Inflammatory macrophage (primary cell): Measurements from ENCODE around the gene CACNG5.

ENCODE experiments used
- DNase-seq, 2 donors: peaks; one replicate each; pipeline ENCODE4 v3.0.0-alpha.2; 2020 to 2022

CACNG5 gene

DNA sequence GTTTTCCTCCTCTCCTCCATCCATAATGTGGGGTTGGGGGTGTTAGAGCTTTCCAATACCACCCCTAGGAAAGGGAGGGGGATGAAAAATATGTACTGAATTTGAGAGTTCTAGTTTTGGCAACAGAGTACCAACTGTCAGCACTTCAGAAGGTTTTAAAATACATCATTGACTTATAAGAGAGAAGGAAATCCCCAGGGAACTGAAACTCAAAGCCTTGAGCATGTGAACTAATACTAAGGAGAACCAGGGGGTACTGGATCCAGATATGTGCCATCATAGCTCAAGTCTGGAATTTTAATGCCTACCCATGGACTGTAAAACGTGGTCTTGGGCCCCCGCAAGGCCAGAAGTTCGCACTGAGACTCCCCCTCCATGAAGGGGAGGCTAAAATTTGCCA is 15.8 kb downstream of the CACNG5 start:
- no peak for DNase-seq

DNA sequence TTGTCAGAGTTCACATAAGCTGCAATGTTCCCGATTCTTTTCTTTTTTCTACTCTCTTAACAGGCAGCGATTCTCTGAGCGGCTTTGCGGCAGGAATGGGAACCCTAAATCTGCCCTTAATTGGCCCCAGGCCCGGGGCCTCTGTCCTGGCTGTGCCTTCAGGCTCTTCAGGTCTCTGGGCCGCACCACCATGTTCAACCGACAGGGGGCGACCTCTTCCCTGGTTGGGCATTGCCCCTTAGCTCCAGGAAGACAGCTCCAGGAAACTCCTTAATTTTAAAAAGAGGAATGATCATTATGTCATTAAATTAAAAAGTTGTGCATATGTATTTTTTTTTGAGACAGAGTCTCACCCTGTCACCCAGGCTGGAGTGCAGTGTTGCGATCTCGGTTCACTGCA is 20.3 kb downstream of the CACNG5 start:
- DNase-seq, result no peak

DNA sequence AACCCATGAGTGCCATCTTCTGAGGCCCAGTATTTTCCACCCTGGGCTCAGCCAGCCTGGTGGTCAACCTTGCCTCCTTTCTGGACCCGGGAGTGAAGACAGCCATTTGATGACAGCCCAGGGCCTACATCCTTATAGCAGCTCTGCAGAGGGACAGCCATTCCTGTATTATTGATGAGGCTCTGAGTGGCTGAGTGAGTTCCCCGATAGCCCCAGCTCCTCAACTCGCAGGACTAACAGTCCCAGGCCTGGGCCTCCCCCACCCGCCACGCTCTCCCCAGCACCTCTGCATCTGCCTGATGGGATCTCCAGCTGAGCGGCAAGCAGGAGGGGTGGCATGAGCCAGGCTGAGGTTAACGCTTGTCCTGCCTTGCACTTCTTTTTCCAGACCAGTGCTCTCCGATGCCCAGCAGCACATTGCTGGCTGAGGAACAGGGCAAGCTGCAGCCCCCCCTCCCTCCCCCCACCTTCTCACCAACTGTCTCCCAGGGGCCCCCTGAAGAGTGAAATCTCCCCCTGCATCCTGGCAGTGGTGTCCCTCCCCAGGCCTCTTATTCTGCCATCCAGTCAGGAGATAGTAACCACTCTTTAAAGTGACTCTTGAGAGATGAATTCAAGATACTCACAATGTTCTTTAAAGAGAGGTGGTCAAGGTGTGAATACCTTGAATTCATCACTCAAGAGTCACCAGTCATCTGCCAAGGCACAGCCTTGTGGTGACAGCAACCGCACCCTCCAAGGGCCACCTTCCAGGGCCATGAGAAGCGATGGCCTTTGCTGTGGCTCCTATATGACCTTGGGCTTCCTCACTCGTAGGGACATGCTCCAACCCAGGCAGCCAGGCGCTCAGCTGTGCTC is 23.5 kb downstream of the CACNG5 start:
- no peak for DNase-seq

DNA sequence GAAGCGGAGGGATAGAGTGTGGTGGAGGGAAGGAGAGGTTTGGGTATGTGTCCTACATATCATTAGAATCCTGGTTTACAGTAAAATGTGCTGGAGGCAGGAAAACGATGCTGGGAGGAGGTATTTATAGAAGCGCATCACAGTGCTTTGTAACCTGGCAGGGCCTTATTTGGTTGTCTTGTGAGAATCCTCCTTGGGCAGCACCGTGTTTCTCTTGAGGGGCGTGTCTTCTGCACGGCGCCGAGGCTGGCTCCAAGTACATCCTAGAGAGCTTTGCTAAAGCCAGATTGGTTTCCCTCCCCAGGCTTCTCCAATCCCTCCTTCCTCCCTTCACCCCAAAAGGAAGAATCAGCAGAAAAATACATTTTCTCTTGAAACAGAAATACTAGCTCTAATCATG is 24.4 kb downstream of the CACNG5 start:
- no peak for DNase-seq

DNA sequence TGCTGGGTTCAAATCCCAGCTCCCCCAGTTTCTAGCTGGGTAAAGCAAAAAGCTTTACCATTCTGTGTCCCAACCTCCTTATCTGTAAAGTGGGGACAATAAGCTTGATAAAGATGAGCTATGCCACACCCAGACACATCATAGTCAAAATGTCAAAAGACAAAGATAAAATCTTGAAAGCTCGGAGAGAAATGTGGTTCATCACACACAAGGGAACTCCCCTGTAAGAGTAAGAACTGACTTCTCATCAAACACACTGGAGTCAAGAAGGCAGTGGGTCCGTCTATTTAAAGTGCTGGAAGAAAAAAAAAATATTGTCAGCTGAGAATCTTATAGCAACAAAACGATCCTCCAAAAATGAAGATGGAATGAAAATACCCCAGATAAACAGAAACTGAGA is 25.3 kb downstream of the CACNG5 start:
- DNase-seq, result no peak

DNA sequence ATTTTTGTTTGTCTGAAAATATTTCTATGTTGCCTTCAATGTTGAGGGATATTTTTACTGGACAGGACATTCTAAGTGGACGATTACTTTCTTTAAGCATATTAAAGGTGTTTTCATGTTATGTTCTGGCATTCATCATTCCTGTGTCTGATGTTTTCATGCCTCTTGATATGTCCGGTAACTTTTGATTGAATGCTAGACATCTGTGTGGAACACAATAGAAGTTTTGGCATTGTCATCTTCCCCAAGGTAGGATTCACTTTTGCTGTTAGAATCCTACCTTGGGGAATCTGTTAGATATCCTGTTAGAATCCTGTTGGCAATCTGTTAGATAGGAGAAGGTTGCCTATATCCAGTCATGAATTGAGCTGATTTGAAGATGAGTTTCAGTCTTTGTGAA is 28.9 kb downstream of the CACNG5 start:
- DNase-seq, result no peak

DNA sequence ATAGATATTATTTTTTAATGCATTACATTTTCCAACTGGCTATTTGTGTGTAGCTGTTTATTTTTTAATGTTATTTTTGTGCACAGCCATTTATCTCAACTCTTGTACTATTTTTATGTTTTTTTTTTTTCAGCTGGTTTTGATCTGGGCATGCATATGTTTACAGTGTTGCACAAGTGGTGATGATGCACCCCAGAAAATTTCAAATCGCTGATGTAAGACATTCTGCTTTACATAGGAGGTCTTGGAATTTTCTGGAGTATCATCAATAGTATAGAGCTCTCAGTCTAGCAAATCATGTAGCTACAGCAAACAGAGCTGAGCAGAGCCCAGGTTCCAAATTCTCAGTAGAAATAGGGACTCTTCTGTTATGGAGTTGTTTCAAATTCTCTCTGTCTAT is 30.2 kb downstream of the CACNG5 start:
- DNase-seq, result no peak

DNA sequence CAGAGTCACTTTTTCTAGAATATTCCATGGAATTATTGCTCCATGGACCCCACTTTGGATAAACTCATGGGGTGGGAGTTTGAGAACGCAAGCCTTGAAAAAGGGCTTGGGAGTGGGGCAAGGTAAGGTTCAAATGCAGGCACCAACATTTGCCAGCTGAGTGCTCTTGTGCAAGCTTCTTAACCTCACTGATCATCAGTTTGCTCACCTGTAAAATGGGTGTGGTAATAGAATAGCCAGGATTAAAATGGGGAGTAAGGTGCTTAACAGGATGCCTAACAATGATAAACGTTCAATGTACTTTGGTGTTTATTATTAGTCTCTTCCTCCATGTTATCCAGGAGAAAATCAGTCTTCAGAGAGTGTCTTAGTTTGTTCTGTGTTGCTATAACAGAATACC is 39.0 kb downstream of the CACNG5 start:
- DNase-seq, result no peak

DNA sequence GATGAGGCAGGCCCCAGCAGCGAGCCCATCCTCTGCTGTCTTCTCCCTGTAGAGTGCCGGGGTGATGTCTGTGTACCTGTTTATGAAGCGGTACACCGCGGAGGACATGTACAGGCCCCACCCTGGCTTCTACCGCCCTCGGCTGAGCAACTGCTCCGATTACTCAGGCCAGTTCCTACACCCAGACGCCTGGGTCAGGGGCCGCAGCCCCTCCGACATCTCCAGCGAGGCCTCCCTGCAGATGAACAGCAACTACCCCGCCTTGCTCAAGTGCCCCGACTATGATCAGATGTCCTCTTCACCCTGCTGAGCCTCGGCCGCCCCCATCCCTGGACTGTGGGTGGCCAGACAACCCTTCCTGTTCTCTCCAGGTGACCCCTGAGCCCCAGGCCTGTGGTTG is 50.0 kb downstream of the CACNG5 start:
- no peak for DNase-seq

DNA sequence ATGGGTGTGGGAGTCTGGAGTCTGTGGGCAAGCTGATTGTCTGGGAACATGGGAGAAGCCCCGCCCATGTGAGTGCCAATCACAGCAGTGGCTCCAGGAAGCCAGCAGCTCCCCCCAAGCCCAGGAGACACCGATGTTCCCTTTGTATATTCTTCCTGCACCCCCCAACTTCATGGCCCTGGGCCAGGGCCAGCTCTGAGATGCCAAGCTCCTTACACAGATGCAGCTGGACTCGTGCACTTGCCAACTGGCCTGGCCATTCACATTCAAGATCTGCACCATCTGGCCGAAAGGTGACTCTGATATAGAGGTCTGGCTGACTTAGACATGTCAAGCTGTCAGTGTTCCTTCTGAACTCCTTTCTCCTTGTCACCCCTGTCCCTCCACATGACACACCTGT is 50.5 kb downstream of the CACNG5 start:
- DNase-seq, result no peak

DNA sequence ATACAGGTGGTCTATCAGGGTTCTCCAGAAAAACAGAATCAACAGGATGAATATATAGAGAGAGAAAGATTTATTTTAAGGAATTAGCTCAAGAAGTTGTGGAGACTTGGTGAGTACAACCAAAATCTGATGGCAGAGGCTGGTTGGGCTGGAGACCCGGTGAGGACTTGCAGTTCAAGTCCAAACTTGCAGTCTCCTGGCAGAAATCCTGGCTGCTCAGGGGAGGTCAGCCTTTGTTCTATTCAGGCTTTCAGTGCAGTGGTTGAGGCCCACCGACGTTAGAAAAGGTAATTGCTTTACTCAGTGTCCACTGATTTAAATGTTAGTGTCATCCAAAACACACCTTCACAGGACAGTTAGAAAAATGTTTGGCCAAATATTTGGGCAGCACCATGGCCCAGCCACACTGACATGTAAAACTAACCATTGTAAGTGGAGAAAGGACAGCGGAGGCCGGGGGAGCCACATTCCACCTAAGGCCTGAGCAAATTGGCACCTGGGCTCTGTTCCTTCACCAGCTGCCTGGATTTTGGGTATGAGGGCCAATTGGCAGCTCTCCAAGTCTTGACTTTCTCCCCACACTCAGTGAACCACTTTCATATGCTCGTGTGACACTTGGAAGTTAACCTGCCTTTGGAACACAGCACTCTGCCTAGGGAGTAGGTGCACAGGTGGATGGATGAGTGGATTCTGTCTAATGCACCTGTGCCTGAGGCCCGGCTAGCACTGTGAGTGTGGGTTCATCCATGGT is 54.7 kb downstream of the CACNG5 start:
- DNase-seq, result no peak

DNA sequence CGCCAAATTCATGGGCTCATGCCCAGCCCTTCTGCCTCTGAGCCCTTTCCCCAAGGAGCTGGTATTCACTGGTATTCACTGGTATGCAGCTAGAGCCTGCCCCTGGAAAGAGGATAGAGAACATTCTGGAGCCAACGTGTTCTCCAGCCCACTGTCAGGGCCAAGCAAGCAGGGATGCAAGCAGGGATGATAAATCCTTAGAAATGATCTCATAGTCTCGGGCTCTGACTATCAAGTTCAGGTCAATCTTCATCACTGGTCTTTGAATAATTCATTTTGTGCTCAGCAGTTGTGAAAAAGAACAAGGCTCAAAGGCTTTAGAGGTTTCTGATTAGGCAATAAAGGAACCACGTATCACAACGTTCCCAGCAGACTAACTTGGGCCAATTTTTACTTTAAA is 57.3 kb downstream of the CACNG5 start:
- DNase-seq, result no peak

DNA sequence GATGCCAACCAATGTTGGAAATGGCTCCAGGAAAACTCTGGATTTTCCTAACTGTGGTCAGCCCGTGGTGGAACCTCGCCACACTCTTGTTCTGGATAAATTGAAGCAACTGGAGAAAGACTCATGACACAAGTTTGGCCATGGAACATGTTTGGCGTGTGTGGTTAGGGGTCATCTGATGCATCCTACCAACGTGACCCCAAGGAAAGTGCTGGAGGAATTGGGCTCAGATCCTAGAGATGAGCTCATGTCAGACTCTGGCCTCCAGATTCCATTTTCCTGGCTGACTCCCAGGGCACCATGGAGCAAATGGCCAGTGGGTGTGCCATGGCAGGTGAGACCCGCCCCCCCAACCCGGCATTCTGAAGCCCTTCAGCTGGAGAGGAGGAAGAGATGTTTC is 58.5 kb downstream of the CACNG5 start:
- no peak for DNase-seq

DNA sequence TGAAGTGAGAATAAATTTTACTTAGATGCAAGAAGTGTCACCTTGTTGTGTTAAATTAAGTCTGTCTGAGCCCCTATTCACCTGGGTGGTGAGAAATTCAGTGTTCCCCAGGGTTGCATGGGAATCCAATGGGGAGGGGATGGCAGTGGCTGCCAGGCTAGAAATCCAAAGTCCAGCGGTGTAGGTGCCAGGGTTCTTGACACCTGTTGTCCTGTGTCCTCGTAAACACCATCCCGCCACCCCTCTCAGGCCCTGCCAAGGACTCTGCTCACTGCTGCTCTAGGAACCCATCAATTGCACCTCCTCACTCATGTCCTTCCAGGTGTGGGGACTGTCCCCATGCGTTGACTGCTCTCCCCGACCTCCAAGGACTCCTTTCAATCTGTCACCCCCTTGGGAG is 58.9 kb downstream of the CACNG5 start:
- no peak for DNase-seq

DNA sequence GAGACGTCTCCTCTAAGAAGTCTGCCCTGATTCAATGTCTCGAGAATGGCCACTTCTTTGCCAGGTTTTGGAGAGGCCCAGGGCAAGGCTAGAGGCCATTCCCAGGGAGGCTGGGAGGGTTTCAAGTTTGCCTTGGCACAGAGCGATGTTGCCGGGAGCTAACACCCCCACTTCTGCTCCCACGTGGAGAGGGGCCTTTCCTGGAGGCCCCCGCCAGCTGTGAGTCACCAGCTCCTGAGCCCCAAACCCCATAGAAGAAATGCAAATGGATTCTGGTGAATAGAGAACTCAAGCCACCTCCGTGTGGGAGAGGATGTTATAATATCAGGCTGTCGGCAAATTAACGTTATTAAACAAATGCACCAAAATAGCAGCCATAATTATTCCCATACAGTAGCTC is 62.2 kb downstream of the CACNG5 start:
- no peak for DNase-seq

DNA sequence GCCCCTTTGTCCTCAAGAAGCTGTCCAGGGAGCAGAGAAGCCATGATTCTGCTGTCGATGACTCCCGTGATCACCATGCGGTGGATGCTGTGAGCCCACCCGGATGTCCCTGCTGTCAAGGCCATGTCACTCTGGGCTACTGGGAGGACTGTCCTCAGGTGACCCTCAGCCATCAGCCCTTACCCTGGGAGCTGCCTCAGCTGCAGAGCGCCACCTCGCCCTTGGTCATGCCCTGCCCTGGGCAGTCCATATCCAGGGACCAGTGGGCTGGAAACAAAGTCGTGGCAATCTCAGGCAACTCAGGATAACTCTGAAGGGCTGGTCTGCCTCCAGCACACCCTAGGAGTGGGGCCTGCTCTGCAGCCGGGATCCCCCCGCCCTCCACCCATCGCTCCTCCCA is 63.6 kb downstream of the CACNG5 start:
- no peak for DNase-seq

DNA sequence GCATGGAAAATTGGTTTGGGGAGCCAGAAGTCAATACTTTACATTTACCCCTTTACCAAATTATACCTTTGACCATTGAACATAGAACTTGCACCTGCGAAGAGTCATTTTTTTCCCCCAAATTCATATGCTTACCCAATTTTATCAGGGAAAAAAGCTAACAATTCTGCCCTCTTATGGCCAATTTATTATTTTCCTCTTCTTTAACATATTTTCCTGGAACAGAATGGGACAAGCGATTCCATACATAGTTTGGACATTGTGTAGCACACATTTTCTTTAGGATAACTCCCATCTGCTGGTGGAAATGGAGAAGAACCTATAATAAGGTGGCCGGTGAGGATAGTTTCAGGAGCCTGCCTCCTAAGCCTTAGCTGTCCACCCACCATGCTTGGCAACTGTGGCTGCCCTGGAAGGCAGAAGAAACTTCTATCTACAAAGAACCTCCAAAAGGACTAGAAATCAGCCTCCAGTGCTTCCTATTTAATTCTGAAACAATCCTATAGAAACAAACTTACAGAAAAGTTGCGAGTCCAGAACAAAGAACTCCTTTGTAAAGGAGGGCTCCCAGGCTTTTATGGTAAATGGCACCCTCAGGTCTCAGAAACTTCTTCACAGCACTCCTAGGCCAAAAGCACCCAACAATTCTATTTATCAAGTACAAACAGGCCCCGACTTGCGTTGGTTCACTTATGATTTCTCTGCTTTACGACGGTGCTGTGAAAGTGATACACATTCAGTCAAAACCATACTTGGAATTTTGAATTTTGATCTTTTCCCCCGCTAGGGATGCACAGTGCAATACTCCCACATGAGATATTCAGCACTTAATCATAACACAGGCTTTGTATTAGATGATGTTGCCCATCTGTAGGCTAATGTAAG is 65.5 kb downstream of the CACNG5 start:
- DNase-seq, result no peak

DNA sequence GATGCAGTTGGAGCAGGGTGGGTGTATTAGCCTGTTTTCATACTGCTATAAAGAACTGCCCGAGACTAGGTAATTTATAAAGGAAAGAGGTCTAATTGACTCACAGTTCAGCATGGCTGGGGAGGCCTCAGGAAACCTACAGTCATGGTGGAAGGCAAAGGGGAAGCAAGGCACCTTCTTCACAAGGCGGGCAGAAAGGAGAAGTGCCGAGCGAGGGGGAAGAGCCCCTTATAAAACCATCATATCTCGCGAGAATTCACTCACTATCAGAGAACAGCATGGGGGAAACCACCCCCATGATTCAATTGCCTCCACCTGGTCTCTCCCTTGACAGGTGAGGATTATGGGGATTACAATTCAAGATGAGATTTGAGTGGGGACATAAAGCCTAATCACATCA is 68.4 kb downstream of the CACNG5 start:
- peak in 1 of 2 donors; percentile 5 for DNase-seq

DNA sequence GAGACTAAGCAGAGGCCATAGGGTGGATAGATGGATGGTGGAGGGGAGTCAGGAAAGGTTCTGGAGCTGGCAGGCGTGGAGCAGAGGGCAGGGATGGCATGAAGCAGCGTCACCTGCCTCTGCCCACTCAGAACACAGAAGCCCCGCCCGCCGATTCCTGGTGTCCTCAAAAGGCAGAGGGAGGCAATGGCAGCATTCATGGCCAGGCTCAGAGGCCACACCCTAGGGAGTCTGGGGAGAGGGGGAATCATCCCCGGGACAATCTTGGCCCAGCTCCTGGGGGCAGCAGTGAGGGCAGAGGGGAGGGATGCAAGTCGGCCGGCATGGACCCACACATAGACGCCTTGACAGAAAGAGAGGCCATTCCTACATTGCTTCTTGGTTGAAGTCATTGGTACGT is 68.9 kb downstream of the CACNG5 start:
- DNase-seq, result no peak

DNA sequence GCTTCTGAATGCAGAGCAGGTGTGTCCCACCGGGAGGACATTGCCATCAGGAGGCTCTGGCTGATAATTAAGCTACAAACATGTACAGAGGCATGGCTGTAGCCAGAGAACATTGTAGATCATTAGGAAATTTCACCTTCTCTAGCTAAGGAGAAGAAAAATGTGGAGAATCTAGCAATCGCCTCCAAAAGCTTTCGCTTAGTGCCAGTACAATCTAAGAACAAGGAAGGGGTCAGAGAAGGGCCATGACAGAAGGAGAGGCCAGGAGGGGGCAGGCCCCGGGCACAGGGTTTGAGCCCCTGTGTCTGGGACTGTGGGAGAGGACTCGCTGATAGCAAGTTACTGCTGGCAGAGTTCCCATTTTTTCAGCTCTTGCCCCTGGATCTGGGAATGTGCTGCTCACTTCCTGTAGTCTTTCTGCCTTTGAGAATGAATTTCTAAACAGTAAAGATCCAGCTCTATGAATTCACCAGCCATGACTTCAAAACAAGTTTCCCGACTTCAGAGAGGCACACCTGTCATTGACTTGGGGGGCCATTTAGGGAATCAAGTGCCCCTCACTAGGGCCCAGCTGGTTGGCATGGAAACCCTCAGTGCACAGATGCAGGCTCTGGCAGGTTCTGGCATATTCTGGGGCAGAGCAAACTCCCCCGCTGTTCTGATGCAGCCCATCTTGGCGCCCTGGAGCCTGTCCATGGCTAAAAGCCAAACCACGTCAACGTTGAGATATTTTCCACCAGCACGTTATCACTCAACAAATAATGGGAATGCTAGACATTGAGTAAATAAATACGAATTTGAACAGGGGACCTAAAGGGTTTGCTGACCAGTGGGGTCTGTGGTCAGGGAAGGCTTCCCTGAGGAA is 70.1 kb downstream of the CACNG5 start:
- DNase-seq, result no peak

DNA sequence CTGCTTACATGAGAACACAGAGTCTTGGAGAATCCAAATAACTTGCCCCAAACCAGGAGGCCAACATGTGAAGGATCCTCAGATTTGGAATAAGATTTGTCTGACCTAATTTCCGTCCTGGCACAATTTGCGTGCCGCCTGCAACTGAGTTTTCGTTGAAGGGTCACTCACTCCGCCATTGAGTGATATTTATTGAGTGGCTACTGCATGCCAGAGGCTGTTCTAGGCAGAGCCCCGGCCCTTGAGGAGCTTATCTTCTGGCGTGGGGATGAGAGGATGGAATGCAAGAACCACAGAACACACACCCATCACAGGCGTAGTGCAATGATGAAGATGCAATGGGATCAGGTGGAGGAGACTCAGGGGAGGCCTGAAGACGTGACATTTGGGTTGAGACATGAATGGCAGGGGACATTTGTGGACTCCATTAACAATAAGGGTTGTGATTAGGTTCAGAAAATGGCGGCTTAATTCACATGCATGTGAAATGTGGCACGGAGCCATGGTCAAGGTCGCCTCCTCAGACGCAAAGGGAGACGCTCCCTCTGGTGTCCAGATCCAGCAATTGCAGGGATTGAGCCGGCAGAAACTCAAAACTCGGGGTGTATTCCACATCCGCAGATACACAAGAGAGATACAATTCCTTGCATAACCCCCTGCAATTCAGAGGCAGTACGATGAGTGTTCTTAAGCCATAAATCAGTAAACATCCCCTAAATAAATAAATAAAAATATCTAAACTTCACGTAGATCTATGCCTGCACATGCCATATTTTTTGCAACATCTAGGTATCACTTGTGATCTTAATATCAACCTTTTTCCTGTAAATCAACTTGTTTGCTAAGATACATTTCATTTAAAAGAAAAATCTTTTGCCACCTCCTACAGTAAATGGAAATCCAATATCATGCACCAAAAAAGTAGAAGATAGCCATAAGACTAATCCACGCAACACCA is 71.7 kb downstream of the CACNG5 start:
- peak; percentile 59 to 61 for DNase-seq
